GM12878 (cell line): Measurements from ENCODE around the gene NEBL. TPM values are rescaled to one million over a fixed set of nuclear protein-coding genes. Genes with fewer than 3 reads are reported as not detected.

ENCODE experiments used
- CEBPZ ChIP-seq: fragments of 150-350 bp; IDR thresholded peaks from 2 replicates; pipeline ENCODE4 v1.6.1; 2016; ENCODE audit warnings: low read depth, low read length
- CTCF ChIP-seq, 3 experiments: IDR thresholded peaks in 2 of 3; conservative IDR thresholded peaks in 1 of 3; 2 replicates each; pipeline ENCODE4 v1.5.1; 2011; ENCODE audit warnings: low read depth in 3 of 3, low read length in 3 of 3, mild to moderate bottlenecking in 3 of 3, control low read depth in 2 of 3, moderate library complexity in 2 of 3, inconsistent platforms in 1 of 3, mixed read lengths in 1 of 3; ENCODE audit not compliant: control insufficient read depth in 2 of 3, insufficient read depth in 1 of 3; ENCODE audit errors: extremely low read depth in 1 of 3
- GABPA ChIP-seq: IDR thresholded peaks from 2 replicates; pipeline ENCODE4 v1.6.1; 2014; ENCODE audit warnings: antibody characterized with exemption, low read depth, mild to moderate bottlenecking, inconsistent platforms
- LARP7 ChIP-seq: fragments of 450-650 bp; IDR thresholded peaks from 2 replicates; pipeline ENCODE4 v1.6.1; 2017; ENCODE audit warnings: mild to moderate bottlenecking
- MYC ChIP-seq: IDR thresholded peaks from 2 replicates; pipeline ENCODE4 v1.6.1; 2011; ENCODE audit warnings: mild to moderate bottlenecking, low read length, moderate library complexity, inconsistent platforms; ENCODE audit not compliant: insufficient read depth, insufficient replicate concordance, insufficient read length, severe bottlenecking
- NFIC ChIP-seq: IDR thresholded peaks from 2 replicates; pipeline ENCODE4 v1.6.1; 2012; ENCODE audit warnings: low read depth, mild to moderate bottlenecking, inconsistent platforms, low read length, moderate library complexity
- RCOR1 ChIP-seq: conservative IDR thresholded peaks from 2 replicates; pipeline ENCODE4 v1.6.1; 2012; ENCODE audit warnings: low read depth, low read length, improper control_type of control experiment
- STAT1 ChIP-seq: fragments of 450-650 bp; conservative IDR thresholded peaks from 2 replicates; pipeline ENCODE4 v1.6.1; 2014; ENCODE audit warnings: antibody characterized with exemption, mild to moderate bottlenecking
- polyA plus RNA-seq, 11 experiments: library from polyadenylated mRNA; depleted of rRNA in 4 of 11; unstranded in 6 of 11; stranded (reverse) in 5 of 11; fragments of >200 nt; fragmentation: Nextera tagmentation in 4 of 11; fragmentation: Illumina TruSeq in 1 of 11; extraction: Ambion mirVana in 4 of 11; extraction: Trizol in 1 of 11; gene quantifications; 1 replicate in 1 of 11; 2 replicates in 10 of 11; pipeline versions ENCODE4 v1.2.1 to v1.2.3, GENCODE V29; 2011 to 2016; ENCODE audit warnings: inconsistent platforms in 2 of 11, missing spikeins in 2 of 11, low read depth in 1 of 11
- total RNA-seq, 4 experiments: library from RNA; depleted of rRNA in 3 of 4; stranded (reverse); fragments of >200 nt in 3 of 4; fragmentation: Illumina TruSeq in 1 of 4; extraction: Trizol in 1 of 4; gene quantifications; 2 replicates each; pipeline versions ENCODE4 v1.2.1 to v1.2.3, GENCODE V29; 2013 to 2021

The NEBL gene
- total and polyA plus RNA-seq, 10 of the 15 experiments (the other 5 are each of a cell fraction or from before 2014, with no cell fraction given) = 0.04 to 0.56 (median 0.11) TPM; not detected in 6

- TF ChIP-seq CEBPZ (no peak), CTCF (IDR thresholded peaks at IDR 0.05 in 2 of 3, conservative IDR thresholded peaks at IDR 0.05 in 1 of 3; ENCODE audit: control insufficient read depth in 2 of 3, extremely low read depth in 1 of 3, insufficient read depth in 1 of 3, low read depth in 3 of 3, low read length in 3 of 3) (no peak), STAT1 (no peak), MYC (no peak), RCOR1 (no peak), NFIC (no peak), LARP7 (no peak), GABPA (no peak)
These were observed 6.7 kb upstream of the NEBL start (continued) for GRCh38 chr10:20903635-20904390.
